DND-41 (cell line): ENCODE measurements around the gene PRKAR1B.

Experiments used
- CTCF ChIP-seq: IDR thresholded peaks from 2 replicates; pipeline ENCODE4 v1.5.1; 2012; ENCODE audit warnings: borderline replicate concordance, low read length, moderate library complexity, mild to moderate bottlenecking; ENCODE audit not compliant: poor library complexity, severe bottlenecking; ENCODE audit errors: extremely low read depth
- EZH2 ChIP-seq: IDR thresholded peaks from 3 replicates; pipeline ENCODE4 v1.6.1; 2012; ENCODE audit warnings: borderline replicate concordance, low read depth, mild to moderate bottlenecking, moderate library complexity, low read length, inconsistent platforms; ENCODE audit not compliant: severe bottlenecking

- TF ChIP-seq CTCF: no peak
- TF ChIP-seq EZH2: no peak
Measured at GRCh38 chr7:586494-586893, 140.6 kb downstream of the PRKAR1B start.
